Cerebellar nuclear complex (tissue), 1 donor: ENCODE results near the gene C20orf144.
"Not testable (repeated sequence)": the region's sequence is repeated elsewhere in the genome, so short reads cannot be mapped to it uniquely, and the experiment has no call there.

Source experiments
- DNase-seq, 2 experiments: peaks; one replicate each; lab custom pipeline; 2025; lab: John Stamatoyannopoulos, UW

The C20orf144 gene

DNA sequence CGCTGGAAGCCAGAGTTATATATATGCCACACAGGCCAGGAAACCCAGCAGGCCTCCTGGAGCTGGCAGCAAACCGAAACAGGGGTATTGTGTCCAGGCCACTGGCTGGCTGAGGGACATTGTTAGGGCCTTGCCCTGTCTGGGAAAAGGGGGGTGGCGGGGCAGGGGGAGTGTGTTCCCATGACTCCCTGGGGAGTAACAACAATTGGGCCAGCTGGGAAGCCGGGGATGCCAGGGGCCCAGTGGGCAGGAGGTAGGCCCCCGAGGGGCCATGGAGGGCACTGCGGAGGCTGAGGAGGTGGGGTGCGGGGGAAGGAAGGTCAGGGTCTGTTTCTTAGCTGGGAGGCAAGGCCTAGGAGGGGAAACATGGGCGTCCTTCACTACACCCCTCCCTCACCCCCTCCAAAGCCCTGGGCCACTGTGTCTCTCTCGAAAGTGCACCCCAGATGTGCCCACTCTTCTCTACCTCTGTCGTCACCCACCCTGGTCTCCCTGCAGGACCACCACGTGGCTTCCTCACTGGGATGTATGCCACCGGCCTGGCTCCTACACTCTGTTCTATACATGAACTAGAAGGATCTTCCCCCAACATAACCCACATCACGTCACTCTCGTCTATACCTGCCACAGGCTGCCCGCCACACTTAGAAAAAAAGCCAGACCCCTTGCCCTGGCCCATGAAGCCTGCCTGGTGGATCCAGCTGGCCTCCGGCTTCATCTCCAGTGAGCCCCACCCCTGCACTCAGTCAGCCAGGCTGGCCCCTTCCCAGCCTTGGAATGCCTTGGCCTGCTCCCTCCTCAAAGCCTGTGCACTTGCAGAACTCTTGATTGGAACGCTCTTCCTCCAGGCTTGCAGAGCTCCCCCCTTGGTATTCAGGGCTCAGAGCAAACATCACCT is 31.9 kb downstream of the C20orf144 start:
- no peak for DNase-seq

DNA sequence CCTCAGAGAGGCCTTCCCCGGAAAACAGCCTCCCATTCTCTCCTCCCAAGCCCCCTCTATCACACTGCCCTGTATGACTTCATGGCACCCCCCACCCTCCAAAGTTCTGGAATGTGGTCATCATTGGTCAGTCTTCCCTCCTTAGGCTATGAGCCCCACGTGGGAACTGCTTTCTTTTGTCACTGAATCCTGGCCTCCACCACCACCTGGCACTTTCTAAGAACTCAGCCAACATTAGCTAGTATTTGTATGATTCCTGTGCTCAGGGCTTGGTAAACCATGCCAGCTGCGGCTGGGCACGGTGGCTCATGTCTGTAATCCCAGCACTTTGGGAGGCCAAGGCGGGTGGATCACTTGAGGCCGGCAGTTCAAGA is 32.5 kb downstream of the C20orf144 start:
- no peak for DNase-seq

GRCh38 chr20:33696448-33696847 is 34.3 kb downstream of the C20orf144 start:
- DNase-seq = no peak

- DNase-seq = no peak
Observed at GRCh38 chr20:33697129-33697528, 35.0 kb downstream of the C20orf144 start.

DNA sequence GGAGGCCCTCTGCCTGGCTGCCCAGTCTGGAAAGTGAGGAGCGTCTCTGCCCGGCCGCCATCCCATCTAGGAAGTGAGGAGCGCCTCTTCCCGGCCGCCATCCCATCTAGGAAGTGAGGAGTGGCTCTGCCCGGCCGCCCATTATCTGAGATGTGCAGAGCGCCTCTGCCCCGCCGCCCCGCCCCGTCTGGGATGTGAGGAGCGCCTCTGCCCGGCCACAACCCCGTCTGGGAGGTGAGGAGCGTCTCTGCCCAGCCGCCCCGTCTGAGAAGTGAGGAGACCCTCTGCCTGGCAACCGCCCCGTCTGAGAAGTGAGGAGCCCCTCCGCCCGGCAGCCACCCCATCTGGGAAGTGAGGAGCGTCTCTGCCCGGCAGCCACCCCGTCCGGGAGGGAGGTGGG is 36.8 kb downstream of the C20orf144 start:
- not testable (repeated sequence) for DNase-seq

- not testable (repeated sequence) for DNase-seq
Observed at GRCh38 chr20:33700696-33701441, 38.7 kb downstream of the C20orf144 start.

- DNase-seq = no peak
Observed at GRCh38 chr20:33701629-33702450, 39.7 kb downstream of the C20orf144 start.

- peak; percentile 65 to 95 for DNase-seq
Observed at GRCh38 chr20:33702861-33703260, 40.7 kb downstream of the C20orf144 start.

- no peak for DNase-seq
Observed at GRCh38 chr20:33703498-33704137, 41.5 kb downstream of the C20orf144 start.

DNA sequence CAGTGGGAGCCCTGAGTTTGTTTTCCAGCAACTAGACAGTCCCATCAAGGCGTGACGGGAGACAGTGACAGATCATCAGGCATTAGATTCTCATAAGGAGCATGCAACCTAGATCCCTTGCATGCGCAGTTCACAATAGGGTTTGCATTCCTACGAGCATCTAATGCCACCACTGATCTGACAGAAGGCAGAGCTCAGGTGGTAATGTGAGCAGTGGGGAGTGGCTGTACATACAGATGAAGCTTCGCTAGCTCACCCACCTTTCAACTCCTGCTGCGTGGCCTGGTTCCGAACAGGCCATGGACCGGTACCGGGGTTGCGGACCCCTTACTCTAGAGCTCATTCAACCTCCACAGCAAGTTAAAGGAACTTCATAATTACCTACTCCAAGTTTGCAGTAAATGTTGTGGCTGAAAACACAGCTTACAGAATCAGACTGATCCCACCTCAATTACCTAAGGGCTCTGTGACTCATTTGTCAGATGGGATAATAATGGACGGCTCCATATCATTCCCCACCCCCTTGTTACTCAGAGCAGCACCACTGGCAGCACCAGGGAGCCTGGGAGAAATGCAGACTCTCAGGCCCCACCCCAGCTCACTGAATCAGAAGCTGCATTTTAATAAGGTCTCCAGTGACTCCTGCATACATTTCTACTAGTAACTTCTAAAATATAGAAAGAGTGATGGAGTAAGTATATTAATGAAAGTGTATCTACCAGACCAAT is 42.2 kb downstream of the C20orf144 start:
- DNase-seq = no peak

DNA sequence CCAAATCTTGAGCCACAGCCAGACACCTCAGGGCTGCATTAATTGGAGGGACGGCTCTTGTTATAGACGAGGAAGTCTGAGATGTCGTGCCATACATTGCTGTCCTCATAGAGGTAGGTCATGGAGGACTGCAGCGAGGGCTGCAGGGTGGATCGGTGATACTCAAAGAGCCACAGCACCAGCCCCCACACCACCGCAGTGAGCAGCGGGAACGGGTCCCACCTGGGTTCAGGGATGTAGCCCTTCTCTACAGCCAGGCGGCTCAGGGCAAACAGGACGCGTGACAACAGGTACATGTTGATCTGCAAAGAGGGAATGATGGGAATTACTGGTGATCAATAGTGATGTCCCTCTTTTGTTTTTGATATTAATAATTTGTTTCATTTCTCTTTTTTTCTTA is 45.5 kb downstream of the C20orf144 start:
- no peak for DNase-seq

DNA sequence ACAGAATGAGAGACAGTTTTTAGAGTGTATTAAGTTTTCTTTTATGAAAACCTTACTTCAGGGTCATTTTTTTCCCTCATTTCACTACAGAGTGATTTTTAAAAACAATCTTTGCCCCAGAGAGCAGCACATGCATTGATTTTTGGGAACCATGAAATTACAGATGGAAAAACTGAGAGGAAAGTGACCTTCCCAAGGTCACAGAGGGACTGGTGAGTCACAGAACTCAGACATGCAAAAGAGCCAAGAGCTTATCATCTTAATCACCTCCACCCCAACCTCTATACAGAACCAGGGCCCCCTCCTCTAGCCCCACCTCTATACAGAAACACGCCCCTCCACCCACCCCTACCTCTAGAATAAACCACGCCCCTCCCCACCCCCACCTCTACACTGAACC is 47.3 kb downstream of the C20orf144 start:
- DNase-seq = no peak

GRCh38 chr20:33709905-33710541 is 47.9 kb downstream of the C20orf144 start:
- DNase-seq = no peak

DNA sequence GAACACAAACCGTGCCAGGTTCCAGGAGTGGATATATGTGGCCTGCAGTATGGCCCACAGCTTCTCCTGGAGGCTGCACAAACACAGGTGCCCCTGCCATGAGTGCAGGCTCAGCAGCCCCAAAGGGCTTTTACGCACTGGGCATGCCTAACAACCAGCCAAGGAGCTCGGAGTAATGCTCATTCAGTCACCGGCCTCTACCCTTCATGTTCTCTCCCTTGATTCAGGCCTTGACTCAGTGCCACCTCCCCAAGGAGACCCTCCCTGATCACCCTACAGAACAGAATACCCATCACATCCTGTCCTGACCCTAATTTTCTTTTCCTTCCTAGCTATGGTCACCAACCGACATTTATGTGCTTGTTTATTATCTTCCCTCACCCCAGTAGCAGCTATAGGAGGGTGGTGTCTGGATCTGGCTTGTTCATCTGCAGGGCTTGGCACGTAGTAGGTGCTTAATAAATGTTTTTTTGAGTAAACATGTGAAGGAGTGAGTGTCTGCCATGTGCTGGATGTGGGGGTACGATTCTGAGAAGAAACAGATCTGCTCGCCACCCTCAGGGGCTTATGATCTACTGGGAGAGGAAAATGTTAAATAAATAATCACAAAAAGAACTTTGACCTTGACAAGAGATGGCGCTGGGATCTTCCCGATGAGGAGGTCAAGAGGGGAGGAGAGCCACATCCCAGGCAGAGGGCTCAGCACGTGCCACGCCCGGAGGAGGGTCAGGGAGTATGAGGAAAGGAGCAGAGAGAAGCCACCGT is 48.7 kb downstream of the C20orf144 start:
- DNase-seq = no peak

- no peak for DNase-seq
Observed at GRCh38 chr20:33711446-33711738, 49.3 kb downstream of the C20orf144 start.
